GM18870 (cell line): ENCODE data around the gene FAAP100.
"Not testable (repeated sequence)": the region's sequence is repeated elsewhere in the genome, so short reads cannot be mapped to it uniquely, and the experiment has no call there.

Experiments
- ATAC-seq: cut with Tn5 transposase; IDR thresholded peaks from one replicate; pipeline ENCODE4 v1.9.1; 2021; ENCODE audit warnings: moderate library complexity; ENCODE audit not compliant: unreplicated experiment

The FAAP100 gene

GRCh38 chr17:81539961-81540675, 12.0 kb downstream of the FAAP100 start:
- no peak for ATAC-seq

- no peak for ATAC-seq
Measured at GRCh38 chr17:81539571-81539900, 12.6 kb downstream of the FAAP100 start.

GRCh38 chr17:81538651-81539570, 13.2 kb downstream of the FAAP100 start:
- ATAC-seq: no peak

GRCh38 chr17:81537856-81538555, 14.1 kb downstream of the FAAP100 start:
- no peak for ATAC-seq

GRCh38 chr17:81537343-81537855, 14.8 kb downstream of the FAAP100 start:
- ATAC-seq: no peak

GRCh38 chr17:81536299-81537290, 15.6 kb downstream of the FAAP100 start:
- ATAC-seq: no peak

- ATAC-seq: no peak
Measured at GRCh38 chr17:81535480-81536298, 16.5 kb downstream of the FAAP100 start.

- no peak for ATAC-seq
Measured at GRCh38 chr17:81535007-81535328, 17.2 kb downstream of the FAAP100 start.

- no peak for ATAC-seq
Measured at GRCh38 chr17:81534157-81535006, 17.8 kb downstream of the FAAP100 start.

- no peak for ATAC-seq
Measured at GRCh38 chr17:81533339-81534141, 18.6 kb downstream of the FAAP100 start.

GRCh38 chr17:81532490-81533287, 19.5 kb downstream of the FAAP100 start:
- no peak for ATAC-seq

GRCh38 chr17:81531998-81532404, 20.2 kb downstream of the FAAP100 start:
- not testable (repeated sequence) for ATAC-seq

GRCh38 chr17:81531013-81531412, 21.1 kb downstream of the FAAP100 start:
- not testable (repeated sequence) for ATAC-seq

GRCh38 chr17:81529437-81529803, 22.7 kb downstream of the FAAP100 start:
- no peak for ATAC-seq

- ATAC-seq: no peak
Measured at GRCh38 chr17:81528651-81529436, 23.3 kb downstream of the FAAP100 start.

GRCh38 chr17:81528384-81528650, 23.8 kb downstream of the FAAP100 start:
- no peak for ATAC-seq
